Measurements from ENCODE around the gene GIPR.
"Not testable (repeated sequence)": the region's sequence is repeated elsewhere in the genome, so short reads cannot be mapped to it uniquely, and the experiment has no call there.

Gene GIPR

DNA sequence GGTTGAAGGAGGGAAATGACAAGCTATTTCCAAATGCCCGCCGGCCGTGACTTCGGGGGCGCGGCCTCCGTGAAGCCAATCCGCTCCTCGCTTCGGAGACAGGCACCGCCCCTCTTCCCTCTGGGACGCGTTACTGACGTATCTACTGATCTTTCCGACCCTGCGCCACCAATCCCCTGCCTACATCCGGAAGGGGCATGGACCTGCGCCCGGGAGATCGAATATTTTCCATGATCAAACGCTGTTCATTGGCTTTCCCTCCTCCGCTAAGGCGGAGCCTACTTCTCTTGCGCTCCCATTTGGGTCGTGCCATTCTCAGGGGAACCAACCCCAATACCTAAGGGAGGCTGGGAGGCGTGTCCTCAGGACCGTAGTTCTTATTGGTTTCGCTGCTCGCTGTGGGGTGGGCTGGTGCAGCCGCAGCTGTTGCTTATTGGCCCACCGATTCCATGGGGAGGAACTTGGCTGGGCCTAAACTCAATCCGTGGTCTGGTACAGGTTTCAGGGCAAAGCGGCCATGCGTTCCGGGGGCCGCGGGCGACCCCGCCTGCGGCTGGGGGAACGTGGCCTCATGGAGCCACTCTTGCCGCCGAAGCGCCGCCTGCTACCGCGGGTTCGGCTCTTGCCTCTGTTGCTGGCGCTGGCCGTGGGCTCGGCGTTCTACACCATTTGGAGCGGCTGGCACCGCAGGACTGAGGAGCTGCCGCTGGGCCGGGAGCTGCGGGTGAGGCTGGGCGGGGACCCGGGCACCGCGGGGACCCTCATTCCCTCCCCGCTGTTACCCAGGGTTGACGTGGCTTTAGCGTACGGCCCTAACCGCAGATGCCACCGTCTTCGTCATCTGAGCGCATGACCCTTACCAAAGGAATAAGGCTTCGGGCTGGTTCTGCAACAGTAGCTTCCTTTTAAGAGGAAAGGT is 24.4 kb downstream of the GIPR start, which contains the start of gene QPCTL:
TSS of gene QPCTL (plus strand) at position 480 of the 919 bp plus-strand sequence. CDS start at position 518, 38 bp downstream.
- DNase-seq, result peak; percentile 99

DNA sequence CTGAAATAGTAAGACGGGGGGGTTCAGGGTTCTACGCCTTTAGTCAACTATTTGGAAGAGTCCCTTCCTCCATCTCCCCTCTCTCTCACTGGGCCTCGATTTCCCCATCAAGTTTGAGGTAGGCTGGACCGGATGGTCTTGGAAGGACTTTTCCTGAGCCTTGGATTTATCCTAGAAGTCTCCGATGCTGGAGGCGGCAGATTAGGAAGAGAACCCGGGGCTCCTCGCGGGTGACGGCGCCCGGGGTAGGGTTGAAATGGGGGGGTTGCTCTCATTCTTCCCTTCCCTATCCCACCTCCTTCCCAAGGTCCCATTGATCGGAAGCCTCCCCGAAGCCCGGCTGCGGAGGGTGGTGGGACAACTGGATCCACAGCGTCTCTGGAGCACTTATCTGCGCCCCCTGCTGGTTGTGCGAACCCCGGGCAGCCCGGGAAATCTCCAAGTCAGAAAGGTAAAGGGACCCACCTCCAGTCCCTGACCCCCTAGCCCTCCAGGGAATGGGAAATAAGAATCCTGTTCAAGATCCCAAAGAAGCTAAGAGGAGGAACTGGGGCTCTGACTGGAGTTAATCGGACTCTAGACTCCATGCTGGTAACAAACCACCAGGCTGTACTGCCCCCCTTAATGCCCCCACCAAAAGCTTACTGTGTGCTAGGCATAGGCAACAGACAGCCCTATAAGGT is 25.2 kb downstream of the GIPR start:
- DNase-seq, result peak; percentile 68

DNA sequence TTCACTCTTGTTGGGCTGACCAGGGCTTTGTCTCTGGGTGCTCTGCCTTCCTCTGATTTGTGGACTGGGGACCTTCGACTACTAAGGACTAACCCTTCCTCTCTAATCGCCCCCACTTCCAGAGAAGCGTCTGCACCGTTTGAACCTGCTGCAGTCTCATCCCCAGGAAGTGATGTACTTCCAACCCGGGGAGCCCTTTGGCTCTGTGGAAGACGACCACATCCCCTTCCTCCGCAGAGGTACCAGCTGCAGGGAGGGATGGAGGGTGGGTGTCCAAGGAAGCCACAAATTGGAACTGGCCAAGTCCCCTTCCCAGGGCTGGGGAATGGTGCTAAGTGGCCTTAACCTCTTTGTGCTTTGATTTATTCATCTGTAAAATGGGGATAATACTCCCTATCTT is 33.7 kb downstream of the GIPR start:
- no peak for DNase-seq

DNA sequence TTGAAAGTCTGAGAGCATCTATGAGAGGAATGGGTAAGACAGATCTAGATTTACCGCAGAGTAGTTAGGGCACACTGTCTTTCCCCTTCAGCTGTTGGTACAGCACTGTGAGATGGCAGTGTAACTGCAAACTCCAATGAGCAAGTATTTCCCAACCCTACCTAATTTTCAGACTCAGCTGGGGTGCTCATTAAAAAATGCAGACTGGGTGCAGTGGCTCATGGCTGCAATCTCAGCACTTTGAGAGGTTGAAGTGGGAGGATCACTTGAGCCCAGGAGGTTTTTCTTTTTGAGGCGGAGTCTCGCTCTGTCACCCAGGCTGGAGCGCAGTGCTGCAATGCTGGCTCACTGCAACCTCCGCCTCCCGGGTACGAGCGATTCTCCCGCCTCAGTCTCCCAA is 37.1 kb downstream of the GIPR start:
- no peak for DNase-seq

DNA sequence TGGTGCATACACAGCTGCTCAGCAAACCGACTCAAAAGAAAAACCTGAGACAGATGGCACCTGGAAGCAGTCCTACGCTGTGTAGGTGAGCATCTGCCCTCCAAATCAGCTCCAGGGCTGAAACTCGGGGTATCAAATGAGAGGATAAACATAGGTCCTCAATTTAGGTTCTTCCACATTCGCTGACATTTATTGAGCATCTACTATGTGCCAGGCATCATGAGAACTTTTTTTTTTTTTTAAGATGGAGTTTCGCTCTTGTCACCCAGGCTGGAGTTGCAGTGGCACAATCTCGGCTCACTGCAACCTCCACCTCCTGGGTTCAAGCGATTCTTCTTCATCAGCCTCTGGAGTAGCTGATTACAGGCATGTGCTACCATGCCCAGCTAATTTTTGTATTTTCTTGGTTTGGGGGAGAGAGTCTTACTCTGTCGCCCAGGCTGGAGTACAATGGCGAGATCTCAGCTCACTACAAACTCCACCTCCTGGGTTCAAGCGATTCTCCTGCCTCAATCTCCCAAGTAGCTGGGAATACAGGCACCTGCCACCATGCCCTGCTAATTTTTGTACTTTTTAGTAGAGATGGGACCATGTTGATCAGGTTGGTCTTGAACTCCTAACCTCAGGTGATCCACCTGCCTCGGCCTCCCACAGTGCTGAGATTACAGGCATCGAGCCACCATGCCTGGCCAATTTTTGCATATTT is 37.8 kb downstream of the GIPR start:
- no peak for DNase-seq

DNA sequence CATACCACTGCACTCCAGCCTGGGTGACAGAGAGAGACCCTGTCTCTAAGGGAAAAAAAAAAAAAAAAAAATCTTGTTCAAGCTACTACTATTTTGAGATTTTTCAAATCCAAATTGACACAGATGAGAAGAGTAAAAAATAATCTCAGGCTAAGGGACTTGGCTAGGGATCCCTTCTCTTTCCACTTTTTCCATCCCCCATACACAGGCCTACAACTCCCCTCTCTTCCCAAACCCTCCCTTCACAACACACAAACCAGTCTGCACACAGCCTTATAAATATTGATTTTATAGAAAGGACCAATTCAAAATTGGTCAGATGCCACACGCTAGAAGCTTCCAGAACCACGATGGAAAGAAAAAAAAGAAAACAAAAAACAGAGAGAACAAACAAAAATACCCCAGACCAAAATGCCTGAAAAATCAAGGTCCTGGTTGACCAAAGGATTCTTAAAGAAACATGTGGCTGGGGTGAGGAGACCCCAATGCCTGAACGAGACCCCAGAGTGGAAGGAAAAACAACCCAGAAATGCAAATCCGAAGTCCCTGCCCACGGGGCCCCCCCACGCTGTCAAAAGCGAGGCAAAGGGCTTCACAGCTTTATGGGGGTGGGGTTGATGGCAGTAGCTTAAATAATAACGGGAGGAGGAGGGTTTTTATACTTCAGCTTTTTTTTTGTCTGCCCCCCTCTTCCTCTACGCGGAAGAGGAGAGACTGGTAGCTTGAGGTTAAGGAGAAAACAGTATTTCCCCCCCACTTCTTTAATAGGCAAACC is 42.5 kb downstream of the GIPR start:
- no peak for DNase-seq

DNA sequence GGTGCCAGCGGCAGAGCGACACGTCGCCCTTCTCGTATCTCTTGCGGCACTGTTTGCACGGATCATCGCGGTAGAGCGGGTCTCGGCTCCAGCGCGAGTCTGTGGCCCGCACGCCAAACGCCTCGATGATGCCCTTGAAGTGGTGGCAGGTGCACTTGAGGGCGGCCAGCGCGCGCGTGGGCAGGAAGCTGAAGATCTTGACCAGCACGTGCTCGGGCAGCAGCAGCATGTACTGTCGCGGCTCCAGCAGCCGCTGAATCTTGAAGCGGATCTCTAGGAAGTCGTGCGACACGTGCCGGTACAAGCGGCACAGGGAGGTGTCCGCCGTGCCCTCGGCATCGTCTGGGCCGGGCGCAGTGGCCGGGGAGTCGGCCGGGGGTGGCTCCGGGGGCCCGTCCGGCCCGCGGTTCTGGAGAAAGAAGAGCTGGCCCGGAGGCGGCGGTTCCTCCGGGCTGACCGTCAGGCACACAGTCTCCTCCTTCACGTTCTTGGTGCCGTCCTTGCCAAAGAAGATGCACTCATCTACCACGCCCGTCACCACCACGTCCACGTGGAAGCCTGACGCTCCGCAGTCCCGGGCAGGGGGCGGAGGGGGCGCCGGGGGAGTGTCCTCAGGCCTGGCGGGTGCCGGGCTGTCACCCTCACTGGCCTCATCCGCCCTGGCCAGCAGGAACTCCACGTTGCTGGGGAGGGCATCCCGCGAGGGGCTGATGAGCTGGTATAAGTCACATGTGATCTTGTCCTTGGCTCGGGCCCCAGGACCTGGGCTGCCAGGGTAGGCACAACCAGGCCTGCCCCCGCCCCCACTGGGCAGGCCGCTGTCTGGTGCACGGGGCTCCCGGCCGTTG is 44.1 kb downstream of the GIPR start:
- no peak for DNase-seq

DNA sequence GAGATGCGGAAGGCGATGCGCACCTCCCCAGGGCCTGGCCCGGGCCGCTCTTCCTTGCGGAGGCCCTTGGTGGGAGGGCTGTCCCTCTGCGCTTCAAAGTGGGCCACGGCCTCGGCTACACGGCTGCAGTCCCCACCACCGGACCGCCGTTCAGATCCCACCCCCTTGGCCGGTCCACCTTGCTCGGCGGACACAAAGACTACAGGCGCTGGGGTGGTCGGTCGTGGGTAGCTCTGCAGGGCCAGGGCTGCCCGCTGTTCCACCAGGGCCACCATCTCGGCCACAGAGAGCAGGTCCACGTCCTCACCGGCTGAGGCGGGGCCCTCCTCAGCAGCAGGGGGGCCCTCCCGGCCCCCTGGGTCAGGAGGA is 44.7 kb downstream of the GIPR start:
- no peak for DNase-seq

DNA sequence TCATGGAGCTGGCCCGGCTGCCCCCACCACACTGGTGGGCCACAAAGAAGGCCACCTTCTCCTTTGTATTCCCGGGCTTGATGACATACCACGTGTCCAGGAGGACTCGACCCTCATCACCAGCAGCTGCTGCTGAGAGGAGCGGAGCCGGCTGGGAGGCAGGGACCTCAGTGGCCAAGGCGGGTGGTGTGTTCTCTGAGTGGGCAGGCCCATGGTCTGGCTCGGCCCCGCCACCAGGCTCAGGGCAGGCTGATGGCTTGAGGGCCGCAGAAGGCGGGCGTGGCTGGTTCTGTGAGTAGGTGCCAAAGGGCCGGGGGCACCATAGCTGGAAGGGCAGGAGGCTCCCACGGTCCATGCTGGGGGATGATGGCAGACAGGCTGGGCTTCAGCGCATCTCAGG is 45.1 kb downstream of the GIPR start:
- DNase-seq, result no peak

DNA sequence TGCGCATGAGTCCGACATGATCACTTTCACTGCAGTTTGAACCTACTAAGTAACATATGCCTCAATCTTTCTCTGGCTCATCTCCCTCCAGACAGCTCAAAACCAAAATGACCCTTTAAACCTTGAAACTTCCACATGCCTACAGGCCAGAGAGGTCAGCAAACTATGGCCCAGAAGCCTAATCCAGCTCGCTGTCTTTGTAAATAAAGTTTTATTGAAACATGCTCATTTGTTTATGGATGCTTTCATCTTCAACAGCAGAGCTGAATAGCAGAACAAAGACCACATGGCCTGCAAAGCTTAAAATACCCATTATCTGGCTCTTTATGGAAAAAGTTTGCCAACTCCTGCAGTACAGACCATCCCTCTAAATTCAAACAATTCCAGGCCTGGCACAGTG is 47.1 kb downstream of the GIPR start:
- no peak for DNase-seq

DNA sequence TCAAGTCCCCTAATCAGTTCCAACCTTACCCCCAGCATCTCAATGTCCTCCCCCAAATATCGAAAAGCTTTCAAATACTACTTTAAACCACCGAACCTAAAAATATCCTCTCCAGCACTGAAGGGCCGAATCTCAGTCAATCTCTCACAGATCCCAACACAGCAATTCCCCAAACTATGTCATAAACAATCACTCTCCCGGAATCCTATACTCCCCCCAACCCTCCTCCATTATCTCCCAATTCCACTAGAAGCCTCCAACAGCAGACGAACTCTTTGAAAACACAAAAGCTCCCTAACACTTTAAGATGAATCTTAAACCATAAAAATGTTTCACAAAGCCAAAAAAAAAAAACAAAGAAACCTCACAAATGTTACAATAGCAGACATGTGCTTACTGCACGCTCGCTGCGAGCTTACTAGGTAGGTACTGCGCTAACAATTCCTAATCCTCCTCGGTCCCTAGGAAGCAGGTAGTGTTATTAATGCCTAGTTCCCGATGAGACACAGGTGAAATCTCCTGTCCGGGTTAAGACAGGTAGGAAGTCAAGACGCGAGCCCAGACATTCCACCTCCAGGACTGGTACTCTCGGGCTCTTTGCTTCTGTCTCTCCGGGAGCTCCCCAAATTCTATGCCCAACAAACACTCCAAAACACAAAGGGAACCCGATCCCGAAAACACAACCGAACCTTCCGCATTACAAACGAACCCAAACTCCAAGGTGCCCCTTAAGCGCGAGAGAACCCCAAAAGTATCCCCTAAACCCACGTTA is 48.5 kb downstream of the GIPR start:
- no peak for DNase-seq

DNA sequence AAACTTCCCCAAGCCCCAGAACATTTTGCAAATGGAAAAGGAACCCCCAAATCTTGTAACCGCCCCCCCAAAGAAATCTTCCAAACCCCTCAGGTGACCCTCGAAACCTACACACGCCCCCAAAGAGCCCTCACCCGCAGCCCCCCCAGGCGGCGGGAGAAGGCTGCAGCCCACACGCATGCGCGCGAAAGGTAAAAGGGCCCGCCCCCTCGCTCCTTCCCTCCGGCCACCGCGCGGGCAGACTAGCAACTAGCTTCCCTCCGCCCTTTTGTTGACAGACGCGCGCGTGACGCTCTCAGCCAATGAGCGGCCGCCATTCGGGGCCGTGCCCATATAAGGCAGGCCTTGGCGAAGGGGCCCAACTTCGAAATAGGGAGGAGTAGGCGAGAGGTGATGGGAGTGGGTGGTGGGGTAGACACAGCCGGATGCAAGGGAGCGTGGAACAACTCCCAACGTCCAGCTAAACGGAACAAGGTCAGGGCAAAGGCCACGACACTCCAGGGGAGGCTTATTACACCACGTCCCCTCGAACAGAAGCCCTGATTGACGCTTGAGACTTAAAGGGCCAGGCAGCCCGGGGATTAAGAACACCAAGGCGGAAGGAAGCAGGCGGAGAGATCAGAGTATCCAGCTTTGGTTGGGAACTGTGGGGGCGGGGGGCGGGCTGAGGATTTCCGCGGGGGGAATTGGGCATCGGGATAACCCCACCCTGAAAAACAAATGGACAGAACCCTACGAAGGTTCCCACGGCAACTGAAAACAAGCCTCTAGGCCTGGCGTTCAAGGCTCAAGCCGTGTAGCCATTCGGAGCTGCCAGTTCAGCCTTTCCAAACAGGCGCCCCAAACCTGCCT is 49.3 kb downstream of the GIPR start:
- peak; percentile 99 for DNase-seq

DNA sequence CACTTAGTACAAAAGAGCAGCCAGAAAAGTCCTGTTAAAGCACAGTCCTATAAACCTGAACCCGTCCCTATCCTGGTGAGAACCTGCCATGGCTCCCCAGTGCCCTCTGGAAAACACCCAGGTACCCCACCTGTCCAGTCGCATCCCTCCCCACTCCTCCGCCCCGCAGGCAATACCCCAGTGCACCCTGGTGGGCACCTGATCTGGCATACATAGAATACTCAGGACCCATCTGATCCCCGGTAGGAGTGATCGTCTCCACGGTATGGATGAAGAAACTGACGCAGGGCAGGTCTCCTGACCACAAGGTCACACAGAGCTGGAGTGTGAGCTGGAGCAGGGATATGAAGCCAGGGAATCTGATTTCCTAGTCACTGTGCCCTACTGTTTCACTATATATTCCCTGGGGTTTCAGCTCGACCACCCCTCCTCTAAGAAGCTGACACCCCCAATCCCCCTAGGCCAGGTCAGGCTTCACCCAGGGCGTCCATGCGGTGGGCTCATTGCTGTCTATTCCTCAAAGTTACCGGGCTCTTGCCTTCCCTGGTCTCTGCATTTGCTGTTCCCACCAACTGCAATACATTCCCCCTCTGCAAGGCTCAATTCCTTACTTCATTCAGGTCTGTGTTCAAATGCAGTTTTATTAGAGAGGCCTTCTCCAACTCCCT is 50.1 kb downstream of the GIPR start:
- DNase-seq, result no peak

DNA sequence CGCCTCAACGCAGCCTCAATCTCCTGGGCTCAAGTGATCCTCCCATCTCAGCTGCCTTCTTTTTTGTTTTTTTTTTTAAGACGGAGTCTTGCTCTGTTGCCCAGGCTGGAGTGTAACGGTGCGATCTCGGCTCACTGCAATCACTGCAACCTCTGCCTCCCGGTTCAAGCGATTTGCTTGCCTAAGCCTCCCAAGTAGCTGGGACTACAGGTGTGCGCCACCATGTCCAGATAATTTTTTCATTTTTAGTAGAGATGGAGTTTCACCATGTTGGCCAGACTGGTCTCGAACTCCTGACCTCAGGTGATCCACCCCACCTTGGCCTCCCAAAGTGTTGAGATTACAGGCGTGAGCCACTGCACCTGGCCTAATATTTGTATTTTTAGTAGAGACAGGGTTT is 52.0 kb downstream of the GIPR start:
- not testable (repeated sequence) for DNase-seq

DNA sequence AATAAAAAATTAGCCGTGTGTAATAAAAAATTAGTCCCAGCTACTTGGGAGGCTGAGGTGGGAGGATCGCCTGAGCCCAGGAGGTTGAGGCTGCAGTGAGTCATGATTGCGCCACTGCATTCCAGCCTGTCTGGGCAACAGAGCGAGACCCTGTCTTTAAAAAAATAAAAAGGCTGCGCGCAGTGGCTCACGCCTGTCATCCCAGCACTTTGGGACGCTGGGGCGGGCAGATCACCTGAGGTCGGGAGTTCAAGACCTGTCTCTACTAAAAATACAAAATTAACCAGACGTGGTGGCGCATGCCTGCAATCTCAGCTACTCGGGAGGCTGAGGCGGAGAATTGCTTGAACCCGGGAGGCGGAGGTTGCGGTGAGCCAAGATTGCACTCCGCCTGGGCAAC is 60.7 kb downstream of the GIPR start:
- DNase-seq, result not testable (repeated sequence)

DNA sequence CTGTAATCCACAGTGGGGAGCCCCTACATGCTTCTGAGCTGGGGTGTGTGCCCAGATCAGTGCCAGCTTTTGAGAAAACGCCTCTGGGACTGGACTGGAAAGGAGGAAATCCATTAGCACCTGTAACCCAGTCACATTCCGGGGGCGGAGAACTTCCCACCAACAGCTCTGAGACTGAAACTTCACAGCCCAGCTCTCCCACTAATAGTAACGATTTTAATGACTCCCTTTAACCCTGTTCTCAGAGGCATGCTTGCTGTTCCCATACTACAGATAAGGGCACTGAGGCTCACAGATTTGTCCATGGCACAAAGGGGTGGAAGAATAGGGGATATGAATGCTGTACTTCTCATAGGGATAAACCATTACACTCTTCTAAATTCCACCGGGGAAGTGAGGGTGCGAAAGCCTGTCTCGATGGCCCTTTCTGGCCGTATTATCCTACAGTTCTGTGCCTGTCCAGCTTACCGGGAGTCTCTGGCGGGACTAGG is 61.8 kb downstream of the GIPR start:
- no peak for DNase-seq

DNA sequence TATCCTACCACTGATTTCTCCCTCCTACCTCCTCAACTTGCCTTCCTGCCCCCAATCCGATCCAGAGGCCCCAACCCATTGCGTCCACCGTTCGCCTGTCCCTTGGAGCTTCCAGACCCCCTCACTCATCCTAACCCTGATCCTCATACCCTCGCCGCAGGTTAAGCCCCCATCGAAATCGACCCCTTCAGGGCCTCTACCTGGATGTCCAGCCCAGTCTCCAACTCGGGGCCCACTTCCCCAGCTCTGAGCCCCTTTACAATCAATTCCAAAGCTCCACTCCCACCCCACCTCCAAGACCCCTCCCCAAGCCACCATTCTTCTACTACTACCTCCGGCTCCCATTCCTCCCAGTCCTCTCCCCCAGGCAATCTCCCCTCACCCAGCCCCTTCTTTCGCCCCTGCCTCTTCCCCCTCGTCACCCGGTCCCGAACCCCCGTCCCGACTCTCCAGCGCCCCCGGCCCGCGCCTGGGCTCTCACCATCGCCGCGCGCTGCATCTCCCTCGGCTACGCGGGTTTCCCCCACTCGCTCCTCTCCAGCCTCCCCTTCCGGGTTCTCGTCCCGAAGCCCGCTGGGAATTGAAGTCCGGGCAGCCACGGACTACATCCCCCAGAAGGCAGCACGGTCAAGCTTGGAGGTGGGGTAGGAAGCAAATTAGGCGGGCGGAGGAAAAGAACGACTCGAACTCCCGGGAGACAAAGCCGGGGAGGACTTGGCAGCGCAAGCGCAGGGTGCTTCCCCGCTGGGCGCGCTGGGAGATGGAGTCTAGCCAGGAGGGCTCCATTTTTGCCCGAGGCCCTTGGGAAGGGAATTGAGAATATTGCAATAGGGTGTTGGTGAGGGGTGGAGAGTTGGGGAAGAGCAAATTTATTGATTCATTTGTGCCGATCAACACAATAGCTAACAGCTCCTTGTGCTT is 62.6 kb downstream of the GIPR start, which contains the start of gene FBXO46:
TSS of gene FBXO46 (minus strand) at position 529 of the 921 bp plus-strand sequence. CDS start 17,401 bp downstream, outside the sequence.
- peak; percentile 96 for DNase-seq
